ENCODE results near the gene IL23R. TPM values are rescaled to one million over a fixed set of nuclear protein-coding genes. Genes with fewer than 3 reads are reported as not detected.

Gene IL23R
- total and polyA plus RNA-seq, 2 donors (not counting 1 experiment from before 2014, with no cell fraction given) = not detected

DNA sequence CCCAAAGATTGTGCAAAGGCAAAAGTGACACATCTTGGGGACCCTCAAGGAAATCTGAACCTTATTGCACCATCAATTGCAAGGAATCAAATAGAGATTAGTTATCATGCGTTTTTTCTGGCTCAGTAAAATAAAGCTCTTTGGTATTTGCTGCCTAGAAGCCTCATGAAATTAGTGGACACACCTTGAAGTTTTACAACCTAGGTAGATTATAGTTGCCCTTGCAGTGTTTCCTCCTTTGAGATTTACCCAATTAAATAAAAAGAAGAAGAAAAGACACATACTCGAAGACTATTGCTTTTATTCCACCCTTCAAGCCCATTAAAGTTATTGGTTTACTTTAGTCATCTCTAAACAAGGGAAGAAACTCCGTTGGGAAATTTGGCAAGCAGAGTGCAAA, 70.0 kb downstream of the IL23R start:
- H4K20me1 ChIP-seq (ENCODE audit: control insufficient read depth, insufficient read depth, low read length, poor library complexity, severe bottlenecking) = no peaks in the 10 kb centered on the region
- no peaks in the 10 kb centered on the region for H3K27me3 ChIP-seq (replicated peaks in 1 of 4; ENCODE audit: control extremely low read depth in 1 of 4, control insufficient read depth in 3 of 4, insufficient read depth in 4 of 4, low read length in 3 of 4)
- H3K27me3 Mint-ChIP-seq = no peaks in the 10 kb centered on the region
- H3K79me2 ChIP-seq (ENCODE audit: control insufficient read depth, insufficient read depth, low read length) = no peaks in the 10 kb centered on the region
- WGBS (ENCODE audit: insufficient coverage) = 75% methylated on average over 1 of the region's 3 CpGs
- no peak overlapping the region for H3K27ac ChIP-seq (ENCODE audit: low read length in 2 of 2)
- CTCF ChIA-PET = interaction anchor here (4.2 kb wide), 1 partner anchor 264 kb away, joined by 80 read pairs; no protein-coding TSS in a partner anchor
- H3K27ac Mint-ChIP-seq = no peak overlapping the region
- TF ChIP-seq, protein P1, sequence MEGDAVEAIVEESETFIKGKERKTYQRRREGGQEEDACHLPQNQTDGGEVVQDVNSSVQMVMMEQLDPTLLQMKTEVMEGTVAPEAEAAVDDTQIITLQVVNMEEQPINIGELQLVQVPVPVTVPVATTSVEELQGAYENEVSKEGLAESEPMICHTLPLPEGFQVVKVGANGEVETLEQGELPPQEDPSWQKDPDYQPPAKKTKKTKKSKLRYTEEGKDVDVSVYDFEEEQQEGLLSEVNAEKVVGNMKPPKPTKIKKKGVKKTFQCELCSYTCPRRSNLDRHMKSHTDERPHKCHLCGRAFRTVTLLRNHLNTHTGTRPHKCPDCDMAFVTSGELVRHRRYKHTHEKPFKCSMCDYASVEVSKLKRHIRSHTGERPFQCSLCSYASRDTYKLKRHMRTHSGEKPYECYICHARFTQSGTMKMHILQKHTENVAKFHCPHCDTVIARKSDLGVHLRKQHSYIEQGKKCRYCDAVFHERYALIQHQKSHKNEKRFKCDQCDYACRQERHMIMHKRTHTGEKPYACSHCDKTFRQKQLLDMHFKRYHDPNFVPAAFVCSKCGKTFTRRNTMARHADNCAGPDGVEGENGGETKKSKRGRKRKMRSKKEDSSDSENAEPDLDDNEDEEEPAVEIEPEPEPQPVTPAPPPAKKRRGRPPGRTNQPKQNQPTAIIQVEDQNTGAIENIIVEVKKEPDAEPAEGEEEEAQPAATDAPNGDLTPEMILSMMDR (IDR thresholded peaks at IDR 0.05) = no peak
- no peak for TF ChIP-seq EZH2 (IDR thresholded peaks at IDR 0.05; ENCODE audit: borderline replicate concordance, insufficient read depth, low read depth, low read length, poor library complexity, severe bottlenecking)
- no peak overlapping the region for H3K4me3 ChIP-seq (ENCODE audit: control extremely low read depth in 1 of 5, extremely low read depth in 1 of 5, insufficient read depth in 1 of 5, low read depth in 2 of 5, low read length in 4 of 5)
- POLR2A ChIA-PET = no interaction called here
- H3K4me2 ChIP-seq (replicated peaks; ENCODE audit: low read depth, low read length, poor library complexity, severe bottlenecking) = no peak overlapping the region
- no peak for DNase-seq
- H3K36me3 ChIP-seq (replicated peaks in 1 of 2; ENCODE audit: control extremely low read depth in 1 of 2, control insufficient read depth in 1 of 2, extremely low read depth in 1 of 2, insufficient read depth in 2 of 2, low read length in 1 of 2) = no peaks in the 10 kb centered on the region
- intact Hi-C loops (cut with micrococcal nuclease) = no loop called here
- H2AFZ ChIP-seq (ENCODE audit: insufficient read depth, low read depth, low read length, poor library complexity, severe bottlenecking) = no peak overlapping the region
- no peak overlapping the region for H3K4me3 Mint-ChIP-seq
- H3K4me1 Mint-ChIP-seq = no peaks in the 10 kb centered on the region
- no peaks in the 10 kb centered on the region for H3K9me3 ChIP-seq (ENCODE audit: control extremely low read depth in 1 of 3, control insufficient read depth in 2 of 3, insufficient read depth in 1 of 3, low read length in 2 of 3)
- no peak overlapping the region for H3K9ac ChIP-seq (ENCODE audit: low read length)
- no peak for ATAC-seq (ENCODE audit: low read depth)
- no peaks in the 10 kb centered on the region for H3K9me3 Mint-ChIP-seq (ENCODE audit: insufficient read depth)
- no peaks in the 10 kb centered on the region for H3K4me1 ChIP-seq (ENCODE audit: control insufficient read depth in 2 of 2, insufficient read depth in 2 of 2, low read length in 2 of 2)

- Histone ChIP-seq H3K27me3 (replicated peaks in 1 of 4; ENCODE audit: control extremely low read depth in 1 of 4, control insufficient read depth in 3 of 4, insufficient read depth in 4 of 4, low read length in 3 of 4) (no peaks in the 10 kb centered on the region), H3K27ac (ENCODE audit: low read length in 2 of 2) (no peak overlapping the region), H3K4me3 (ENCODE audit: control extremely low read depth in 1 of 5, extremely low read depth in 1 of 5, insufficient read depth in 1 of 5, low read depth in 2 of 5, low read length in 4 of 5) (no peak overlapping the region), H3K4me1 (ENCODE audit: control insufficient read depth in 2 of 2, insufficient read depth in 2 of 2, low read length in 2 of 2) (no peaks in the 10 kb centered on the region), H3K9me3 (ENCODE audit: control extremely low read depth in 1 of 3, control insufficient read depth in 2 of 3, insufficient read depth in 1 of 3, low read length in 2 of 3) (no peaks in the 10 kb centered on the region), H2AFZ (ENCODE audit: insufficient read depth, low read depth, low read length, poor library complexity, severe bottlenecking) (no peak overlapping the region), H3K9ac (ENCODE audit: low read length) (no peak overlapping the region), H3K79me2 (ENCODE audit: control insufficient read depth, insufficient read depth, low read length) (no peaks in the 10 kb centered on the region), H4K20me1 (ENCODE audit: control insufficient read depth, insufficient read depth, low read length, poor library complexity, severe bottlenecking) (no peaks in the 10 kb centered on the region), H3K36me3 (replicated peaks in 1 of 2; ENCODE audit: control extremely low read depth in 1 of 2, control insufficient read depth in 1 of 2, extremely low read depth in 1 of 2, insufficient read depth in 2 of 2, low read length in 1 of 2) (no peaks in the 10 kb centered on the region), H3K4me2 (replicated peaks; ENCODE audit: low read depth, low read length, poor library complexity, severe bottlenecking) (no peak overlapping the region)
- ChIA-PET CTCF (interaction anchor here (1.3 kb wide), 1 partner anchor 261 kb away, joined by 4 read pairs; no protein-coding TSS in a partner anchor), POLR2A (no interaction called here)
- no peak for ATAC-seq (ENCODE audit: low read depth)
- intact Hi-C loops (cut with micrococcal nuclease) = no loop called here
- no peaks in the 10 kb centered on the region for H3K9me3 Mint-ChIP-seq (ENCODE audit: insufficient read depth)
- TF ChIP-seq EZH2 (IDR thresholded peaks at IDR 0.05; ENCODE audit: borderline replicate concordance, insufficient read depth, low read depth, low read length, poor library complexity, severe bottlenecking) = no peak
- TF ChIP-seq, protein P1 (IDR thresholded peaks at IDR 0.05) = no peak
- no peaks in the 10 kb centered on the region for H3K4me1 Mint-ChIP-seq
- H3K27ac Mint-ChIP-seq = no peak overlapping the region
- H3K27me3 Mint-ChIP-seq = no peaks in the 10 kb centered on the region
- no peak for DNase-seq
- no CpG with 5 or more reads among the region's 2 CpGs for WGBS (ENCODE audit: insufficient coverage)
- no peak overlapping the region for H3K4me3 Mint-ChIP-seq
Measured at GRCh38 chr1:67239738-67240137, 73.5 kb downstream of the IL23R start.
